ENCODE measurements around the gene MUC6.

MUC6 gene

DNA sequence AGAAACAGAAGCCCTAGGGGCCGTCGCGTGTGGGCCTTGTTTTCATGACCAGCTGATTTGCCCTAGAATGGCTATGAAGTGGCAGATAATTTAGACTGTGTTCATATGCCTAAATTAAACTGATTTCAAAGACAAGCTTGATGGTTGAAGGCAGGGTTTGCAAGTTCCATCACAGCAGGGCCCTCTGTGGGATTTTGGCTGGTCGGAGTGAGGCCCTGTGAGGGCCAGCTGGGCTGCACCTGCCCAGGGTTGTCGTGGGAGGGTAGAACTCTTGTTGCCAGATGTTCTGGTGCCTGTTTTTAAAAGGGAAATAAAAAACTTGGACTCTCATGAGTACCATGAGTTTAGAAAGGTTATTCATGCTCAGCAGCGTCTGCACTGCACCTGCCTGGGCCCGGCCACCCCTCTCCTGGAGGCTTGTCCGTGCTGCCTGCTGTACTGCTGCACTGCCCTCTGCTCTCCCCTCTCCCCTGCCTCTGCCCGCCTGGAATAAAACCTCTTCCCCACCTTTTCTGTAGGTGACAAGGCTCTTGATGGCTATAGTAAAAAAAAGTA is 66.8 kb downstream of the MUC6 start:
- no peak for TF ChIP-seq ZNF274 (IDR thresholded peaks at IDR 0.05; ENCODE audit: low read depth, low read length)
- no peak overlapping the region for H3K4me3 ChIP-seq (ENCODE audit: low read length)

DNA sequence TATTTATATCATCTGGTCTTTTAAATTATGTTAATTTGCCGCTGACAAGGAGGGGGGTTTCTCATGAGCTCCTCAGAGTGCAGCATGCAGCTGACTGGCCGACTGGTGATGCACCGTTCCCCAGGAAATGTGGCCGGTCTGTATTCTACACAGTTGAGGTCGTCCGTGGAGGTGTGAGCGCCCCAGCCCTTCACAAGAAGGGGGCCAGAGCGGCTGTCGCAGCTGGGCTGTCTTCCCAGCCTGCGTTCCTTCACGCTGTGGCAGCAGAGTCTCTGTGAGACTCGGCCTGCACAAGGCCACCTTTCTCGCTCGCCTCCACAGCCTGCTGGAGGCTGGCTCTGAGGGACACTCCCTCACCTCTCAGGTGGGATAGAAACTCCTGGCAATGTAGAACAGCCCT is 67.7 kb downstream of the MUC6 start:
- no peak overlapping the region for H3K4me3 ChIP-seq (ENCODE audit: low read length)
- no peak for TF ChIP-seq ZNF274 (IDR thresholded peaks at IDR 0.05; ENCODE audit: low read depth, low read length)

DNA sequence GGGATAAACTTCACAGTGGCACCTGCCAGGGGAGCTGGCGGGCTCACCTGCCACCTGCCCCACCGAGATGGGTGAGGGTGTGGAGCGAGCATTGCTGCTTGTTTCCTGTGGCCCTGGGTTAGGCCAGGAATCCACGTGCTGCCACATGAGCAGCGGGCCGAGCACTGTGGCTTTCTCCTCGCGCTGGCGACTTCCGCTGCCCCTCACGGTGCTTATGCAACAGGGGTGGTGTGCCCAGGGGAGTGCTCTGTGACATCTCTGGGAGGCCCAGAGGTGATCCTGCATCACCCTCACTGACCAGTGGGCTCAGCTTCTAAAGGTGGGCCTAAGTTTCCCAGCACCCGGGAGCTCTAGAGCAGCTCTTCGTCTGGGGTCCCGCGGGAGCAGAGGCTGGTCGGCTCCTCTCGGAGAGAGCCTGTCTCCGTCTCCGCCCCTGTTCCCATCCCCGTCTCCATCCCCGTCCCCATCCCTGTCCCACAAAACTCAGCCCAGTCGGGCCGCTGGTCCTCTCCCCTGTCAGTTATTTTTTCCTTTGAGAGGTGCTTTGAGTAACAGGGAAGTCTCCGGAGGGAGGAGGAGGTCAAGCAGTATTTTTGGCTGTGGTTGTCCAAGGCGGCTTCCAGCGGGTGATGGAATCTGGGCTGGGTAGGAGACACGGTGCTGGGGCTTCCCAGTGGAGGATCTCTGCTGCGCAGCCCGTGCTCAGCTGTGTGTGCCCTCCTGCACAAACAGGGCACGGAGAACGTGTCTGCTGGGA is 68.3 kb downstream of the MUC6 start:
- TF ChIP-seq ZNF274 (IDR thresholded peaks at IDR 0.05; ENCODE audit: low read depth, low read length), result no peak
- H3K4me3 ChIP-seq (ENCODE audit: low read length), result no peak overlapping the region

DNA sequence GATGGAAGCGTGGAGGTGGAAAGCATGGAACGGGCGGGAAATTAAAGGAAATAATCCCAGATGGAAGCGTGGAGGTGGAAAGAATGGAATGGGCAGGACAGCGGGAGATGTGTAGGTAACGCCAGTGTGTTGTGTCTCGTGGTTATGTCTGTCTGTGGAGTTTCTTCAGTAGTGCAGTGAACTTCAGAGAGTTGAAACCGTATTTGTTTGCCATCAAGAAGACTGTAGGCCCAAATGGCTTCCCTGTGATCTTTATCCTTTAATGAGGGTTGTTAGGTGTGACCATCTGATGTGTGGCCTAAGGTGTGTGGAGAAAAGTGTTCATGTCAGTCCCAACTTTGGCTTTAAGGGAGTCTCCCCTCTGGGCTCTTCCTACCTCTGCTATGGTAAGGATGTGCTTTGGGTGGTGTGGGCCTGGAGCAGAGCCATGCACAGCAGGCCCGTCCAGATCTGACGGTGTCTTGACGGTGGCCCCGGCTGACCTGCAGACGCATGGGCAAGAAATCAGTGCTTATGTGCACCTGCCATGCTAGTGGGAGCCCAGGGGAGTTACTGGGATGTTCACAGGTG is 71.2 kb downstream of the MUC6 start:
- no peak overlapping the region for H3K4me3 ChIP-seq (ENCODE audit: low read length)
- TF ChIP-seq ZNF274 (IDR thresholded peaks at IDR 0.05; ENCODE audit: low read depth, low read length), result no peak

DNA sequence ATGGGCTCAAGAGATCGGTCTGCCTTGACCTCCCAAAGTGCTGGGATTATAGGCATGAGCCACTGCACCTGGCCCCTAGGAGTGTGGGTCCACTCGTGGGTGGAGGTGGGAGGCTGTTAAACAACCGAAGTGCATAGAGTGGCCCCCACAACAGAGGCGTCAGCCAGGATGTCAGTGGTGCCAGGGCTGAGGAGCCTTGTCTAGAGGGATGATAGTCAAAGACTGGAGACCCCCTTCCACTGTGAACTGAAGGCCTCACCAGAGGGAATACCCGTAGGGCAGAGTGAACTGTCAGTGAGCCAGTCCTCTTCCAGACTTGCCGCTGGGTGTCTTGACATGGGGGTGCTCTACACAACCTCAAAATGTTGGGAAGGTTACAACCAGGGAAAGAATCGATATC is 72.7 kb downstream of the MUC6 start:
- no peak overlapping the region for H3K4me3 ChIP-seq (ENCODE audit: low read length)
- TF ChIP-seq ZNF274 (IDR thresholded peaks at IDR 0.05; ENCODE audit: low read depth, low read length), result no peak

Data from GM08714 (cell line).